HG02678 (cell line): ENCODE measurements around the gene TMEM217.
"Not testable (repeated sequence)": the region's sequence is repeated elsewhere in the genome, so short reads cannot be mapped to it uniquely, and the experiment has no call there.

Experiments used
- ATAC-seq: cut with Tn5 transposase; IDR thresholded peaks from one replicate; pipeline ENCODE4 v1.9.1; 2021; ENCODE audit warnings: mild to moderate bottlenecking, moderate library complexity; ENCODE audit not compliant: unreplicated experiment

Gene TMEM217

DNA sequence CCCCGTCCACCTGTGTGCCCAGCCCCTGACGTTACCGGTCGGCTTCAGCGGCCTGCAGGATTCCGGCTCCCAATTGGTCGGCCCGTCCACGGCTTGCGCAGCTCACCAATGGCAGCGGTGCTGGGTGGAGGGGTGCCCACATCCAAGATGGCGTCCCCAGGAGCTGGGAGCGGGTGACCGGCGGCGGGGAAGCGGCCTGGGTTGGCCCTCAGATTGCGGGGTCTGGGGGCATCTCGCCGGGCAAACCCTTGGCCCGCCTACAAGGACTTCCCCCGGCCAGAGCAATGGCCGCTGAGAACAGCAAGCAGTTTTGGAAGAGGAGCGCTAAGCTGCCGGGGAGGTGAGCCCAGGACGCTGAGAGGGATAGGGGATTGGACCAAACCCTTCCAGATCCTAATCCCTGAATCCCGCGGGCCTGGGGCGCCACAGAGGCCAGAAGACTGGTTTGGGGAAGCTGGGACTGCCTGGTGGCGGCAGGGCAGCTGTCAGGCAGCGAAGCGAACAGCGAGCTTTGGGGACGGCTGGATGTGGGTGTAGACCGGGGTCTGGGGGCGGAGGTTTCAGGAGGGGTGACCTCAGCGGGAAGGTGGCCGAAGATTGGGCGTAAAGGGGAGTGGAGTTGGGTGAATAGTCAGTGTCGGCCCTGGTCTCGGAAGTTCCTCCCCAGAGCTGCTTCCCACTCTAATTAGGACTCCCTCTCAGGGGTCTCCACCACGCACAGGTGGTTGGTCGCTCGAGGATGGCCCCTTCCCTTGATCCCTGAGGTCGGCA lies at the start of gene TMEM217, which contains the start of gene TBC1D22B:
Gene TMEM217 (minus strand): TSS at position 511 of the 771 bp plus-strand sequence. CDS start 39,114 bp downstream, outside the sequence.
Gene TBC1D22B (plus strand): TSS at position 139 of the 771 bp plus-strand sequence. CDS start 146 bp downstream, at position 285.
- peak; percentile 97 for ATAC-seq

GRCh38 chr6:37307484-37307883 lies 49.5 kb upstream of the TMEM217 start:
- ATAC-seq = not testable (repeated sequence)

- no peak for ATAC-seq
Observed at GRCh38 chr6:37306624-37307222, 48.8 kb upstream of the TMEM217 start.

DNA sequence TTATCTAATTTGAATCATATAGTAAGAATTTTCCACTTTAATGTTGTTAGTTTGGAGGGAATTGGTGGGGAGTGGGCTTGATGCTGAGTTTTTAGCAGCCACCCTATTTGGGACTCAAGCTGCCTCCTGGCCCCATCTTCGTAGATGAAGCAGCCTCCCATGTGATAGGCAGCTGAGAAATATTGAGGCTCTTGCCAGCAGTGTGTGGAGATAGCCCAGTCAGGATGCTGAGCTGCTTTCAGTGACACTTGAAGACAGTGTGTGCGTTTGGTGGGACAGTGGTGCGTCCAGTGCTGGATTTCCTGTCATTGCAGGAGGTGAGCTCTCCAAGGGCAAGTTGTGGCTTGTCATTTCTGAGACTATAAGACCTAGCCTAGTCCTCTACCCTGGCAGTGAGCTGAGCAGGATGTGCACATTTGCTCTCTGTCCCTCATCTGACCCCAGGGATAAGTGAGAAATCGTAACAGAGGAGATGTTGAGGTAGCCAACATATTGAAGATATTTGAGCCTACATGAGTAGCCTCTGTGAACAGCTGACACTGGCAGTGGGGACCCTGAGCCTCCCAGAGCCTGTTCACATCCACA lies 48.0 kb upstream of the TMEM217 start:
- no peak for ATAC-seq

DNA sequence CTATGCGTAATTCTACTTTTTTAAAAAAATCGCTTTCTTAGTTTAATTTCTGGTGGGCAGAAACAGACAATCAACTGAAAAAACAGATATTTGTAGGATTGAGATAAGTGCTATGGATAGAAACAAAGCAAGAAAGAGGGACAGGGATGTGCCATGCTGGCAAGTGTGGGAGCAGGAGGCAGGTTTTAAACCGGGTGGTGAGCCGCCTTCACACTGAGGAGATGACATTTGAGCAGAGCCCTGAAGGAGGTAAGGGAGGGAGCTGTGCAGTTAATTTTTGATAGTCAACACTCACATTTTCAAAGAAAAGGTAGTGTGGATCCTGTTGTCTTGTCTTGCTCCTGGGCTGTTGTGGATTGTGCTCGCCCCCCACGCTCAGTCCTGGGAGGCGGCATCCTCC lies 46.8 kb upstream of the TMEM217 start:
- ATAC-seq = no peak

- ATAC-seq = no peak
Observed at GRCh38 chr6:37303891-37304503, 46.1 kb upstream of the TMEM217 start.

DNA sequence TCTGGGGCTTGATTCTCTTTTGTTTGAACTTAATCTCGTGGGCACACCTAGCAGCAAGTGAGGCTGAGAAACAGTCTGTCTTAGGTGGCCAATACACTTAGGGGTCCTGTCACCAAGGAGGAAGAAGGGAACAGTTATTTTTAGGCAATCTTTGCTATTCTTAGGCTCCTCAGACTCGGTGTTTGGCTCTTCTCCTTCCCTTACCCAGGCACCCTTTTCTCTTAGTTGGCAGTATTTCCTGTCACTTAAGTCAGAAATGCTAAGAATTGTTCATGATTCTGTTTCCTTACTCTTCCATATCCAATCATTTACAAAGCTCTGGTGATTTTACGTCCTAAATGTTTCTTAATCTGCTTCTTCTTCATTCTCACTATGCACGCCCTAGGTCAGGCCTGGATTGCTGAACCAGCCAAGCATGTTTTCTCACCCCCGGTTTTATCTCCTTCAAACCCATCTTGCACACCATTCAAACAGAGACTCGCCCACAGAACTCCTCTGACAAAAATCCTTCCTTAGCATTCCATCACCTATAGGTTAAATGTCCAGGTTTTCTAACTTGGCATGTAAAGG lies 45.2 kb upstream of the TMEM217 start:
- no peak for ATAC-seq

DNA sequence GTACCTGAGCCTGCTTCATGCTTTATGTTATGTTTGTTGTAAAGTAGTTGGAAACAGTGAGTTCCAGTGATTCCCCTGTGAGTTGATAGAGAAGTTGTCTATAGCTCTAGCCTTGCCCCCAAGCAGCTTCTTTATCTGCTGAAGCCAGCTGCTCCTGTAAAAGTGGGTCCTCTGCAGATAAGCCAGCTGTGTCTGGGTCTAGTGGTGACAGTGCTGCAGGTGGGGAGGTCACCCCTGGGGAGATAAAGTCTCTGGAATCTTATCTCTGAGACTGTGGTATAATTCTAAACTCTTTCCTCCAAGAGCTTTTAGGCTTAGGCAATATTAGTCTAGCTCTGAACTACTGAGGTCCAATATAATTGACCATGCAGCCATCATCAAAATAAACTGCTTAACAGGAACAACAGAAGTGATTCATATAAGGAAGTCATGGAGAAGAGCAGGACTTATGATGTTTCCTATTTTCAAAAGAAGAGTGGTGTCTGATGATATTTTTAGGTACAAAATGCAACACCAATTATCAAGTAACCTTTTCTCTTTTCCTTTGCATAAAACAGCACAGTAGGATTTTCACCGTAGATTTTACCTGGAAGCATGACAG lies 44.2 kb upstream of the TMEM217 start:
- no peak for ATAC-seq

GRCh38 chr6:37299990-37300389 lies 42.0 kb upstream of the TMEM217 start:
- no peak for ATAC-seq

GRCh38 chr6:37298958-37299357 lies 41.0 kb upstream of the TMEM217 start:
- peak; percentile 62 for ATAC-seq

GRCh38 chr6:37297637-37298036 lies 39.7 kb upstream of the TMEM217 start:
- ATAC-seq = not testable (repeated sequence)

DNA sequence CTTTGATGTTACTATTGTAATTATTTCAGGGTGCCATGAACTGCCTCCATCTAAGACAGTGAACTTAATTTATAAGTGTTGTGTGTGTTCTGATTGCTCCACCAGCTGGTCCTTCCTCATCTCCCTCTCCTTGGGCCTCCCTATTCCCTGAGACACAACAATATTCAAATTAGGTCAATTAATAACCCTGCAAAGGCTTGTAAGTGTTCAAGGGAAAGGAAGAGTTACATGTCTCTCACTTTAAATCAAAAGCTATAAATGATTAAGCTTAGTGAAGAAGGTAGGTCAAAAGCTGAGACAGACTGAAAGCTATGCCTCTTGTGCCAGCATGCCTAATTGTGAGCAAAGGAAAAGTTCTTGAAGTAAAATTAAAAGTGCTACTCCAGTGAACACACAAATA lies 35.5 kb upstream of the TMEM217 start:
- no peak for ATAC-seq

DNA sequence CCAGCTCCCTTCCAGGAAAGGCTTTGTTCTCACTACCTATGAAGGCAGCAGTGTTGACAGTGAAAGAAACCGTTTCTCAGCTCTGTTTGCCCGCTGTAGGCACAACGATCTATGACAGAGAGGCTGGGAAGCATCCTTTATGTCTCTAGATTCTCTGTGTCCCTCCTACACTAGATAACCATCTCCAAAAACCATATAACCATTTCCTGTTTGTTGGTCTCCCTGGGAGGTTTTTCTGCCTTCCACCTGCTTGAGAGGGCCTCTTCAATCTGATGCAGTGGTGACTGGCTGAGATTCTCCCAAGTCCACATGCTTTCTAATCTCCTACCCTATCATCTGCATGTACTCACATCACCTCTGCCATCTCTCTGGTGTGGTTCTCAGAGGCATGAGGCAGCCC lies 32.0 kb upstream of the TMEM217 start:
- ATAC-seq = no peak

GRCh38 chr6:37288247-37288646 lies 30.3 kb upstream of the TMEM217 start:
- no peak for ATAC-seq

- no peak for ATAC-seq
Observed at GRCh38 chr6:37287519-37288157, 29.7 kb upstream of the TMEM217 start.

- ATAC-seq = no peak
Observed at GRCh38 chr6:37285861-37286311, 27.9 kb upstream of the TMEM217 start.

DNA sequence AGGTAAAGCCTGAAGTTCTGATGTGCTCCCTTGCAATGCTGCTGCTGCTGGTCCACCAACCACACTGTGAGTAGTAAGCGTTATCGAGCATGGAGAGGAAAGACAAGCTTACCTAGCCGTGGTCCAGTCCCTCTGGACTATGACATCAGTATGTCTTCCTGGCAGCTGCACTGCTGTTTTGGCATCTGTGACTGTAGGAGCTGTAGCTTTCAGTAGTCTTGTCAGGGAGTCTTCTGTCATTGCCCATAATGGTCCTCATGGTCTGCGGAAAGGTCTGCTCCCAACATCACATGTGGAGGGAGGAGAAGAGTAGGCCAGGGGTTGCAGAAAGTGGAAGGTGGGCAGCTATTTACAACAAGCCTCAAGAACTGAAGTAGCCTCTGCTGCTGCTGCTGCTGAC lies 26.8 kb upstream of the TMEM217 start:
- no peak for ATAC-seq

DNA sequence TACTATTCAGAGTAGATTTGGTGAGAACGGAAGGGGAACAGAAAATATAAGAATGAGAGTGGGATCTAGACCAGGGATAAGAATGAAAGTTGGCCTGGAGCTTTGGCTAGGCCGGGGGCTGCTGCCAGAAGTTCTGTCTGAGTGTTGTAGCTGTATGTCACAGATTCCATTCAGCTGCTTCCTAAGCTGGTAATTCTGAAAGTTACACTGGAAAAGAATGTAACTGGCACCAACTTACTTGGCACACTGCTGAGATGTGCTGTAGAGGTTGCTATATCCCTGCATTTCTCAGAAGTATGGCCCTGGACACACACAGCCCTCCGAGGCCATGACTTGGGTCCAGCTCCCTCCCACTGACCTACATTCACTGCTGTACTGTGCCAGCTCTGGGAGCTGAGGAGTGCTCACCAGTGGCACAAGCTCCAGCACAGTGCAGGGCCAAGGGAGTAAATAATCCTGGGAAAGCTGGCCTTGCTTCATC lies 25.8 kb upstream of the TMEM217 start:
- no peak for ATAC-seq

DNA sequence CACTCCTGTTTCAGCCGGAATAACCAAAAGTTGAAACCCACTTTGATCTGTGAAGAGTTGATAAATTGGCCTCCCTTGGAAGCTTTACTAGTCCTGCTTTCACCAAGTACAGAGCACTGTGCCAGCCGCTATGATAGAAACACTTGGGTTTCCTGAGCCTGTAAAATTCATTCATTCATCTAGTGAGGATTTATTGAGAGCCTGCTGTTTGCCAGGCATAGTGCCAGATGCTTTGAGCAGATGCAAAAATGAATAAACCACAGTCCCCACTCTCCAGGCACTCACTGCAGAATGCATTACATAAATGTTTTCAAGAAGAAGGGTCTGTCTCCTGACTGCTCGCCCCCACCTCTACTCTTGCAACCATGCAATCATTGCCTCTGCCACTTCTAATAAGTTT lies 25.3 kb upstream of the TMEM217 start:
- no peak for ATAC-seq

- no peak for ATAC-seq
Observed at GRCh38 chr6:37282371-37282770, 24.4 kb upstream of the TMEM217 start.
